Vagina (tissue), 2 donors: ENCODE results near the gene SLC25A18.

Source experiments
- CTCF ChIP-seq, 3 experiments: fragments of 450-650 bp in 2 of 3; fragments of 200-600 bp in 1 of 3; sonication (generic) in 1 of 3; IDR thresholded peaks; one replicate each; pipeline ENCODE4 v1.5.1; 2017 to 2019; ENCODE audit warnings: antibody characterized with exemption in 3 of 3, mild to moderate bottlenecking in 2 of 3, moderate library complexity in 2 of 3
- POLR2A ChIP-seq, 2 donors: fragments of 450-650 bp; IDR thresholded peaks; one replicate each; pipeline ENCODE4 v1.6.1; 2017; ENCODE audit warnings: antibody characterized with exemption in 2 of 2, mild to moderate bottlenecking in 2 of 2, moderate library complexity in 2 of 2
- POLR2AphosphoS5 ChIP-seq, 2 donors: sonication (generic); formaldehyde crosslinking; IDR thresholded peaks; one replicate each; pipeline ENCODE4 v1.9.0; 2017; ENCODE audit warnings: antibody characterized with exemption in 2 of 2, mild to moderate bottlenecking in 2 of 2, low read depth in 1 of 2; ENCODE audit not compliant: insufficient read depth in 1 of 2

GRCh38 chr22:17580441-17581031, 17.2 kb downstream of the SLC25A18 start:
- TF ChIP-seq POLR2A (IDR thresholded peaks at IDR 0.05) (no peak), CTCF (IDR thresholded peaks at IDR 0.05) (no peak), POLR2AphosphoS5 (IDR thresholded peaks at IDR 0.05; ENCODE audit: insufficient read depth in 1 of 2, low read depth in 1 of 2) (no peak)
